K562 (cell line): ENCODE measurements around the gene BRMS1. TPM values are rescaled to one million over a fixed set of nuclear protein-coding genes. Genes with fewer than 3 reads are reported as not detected.
"Not testable (repeated sequence)": the region's sequence is repeated elsewhere in the genome, so short reads cannot be mapped to it uniquely, and the experiment has no call there.

Source experiments
- ATAC-seq: fragments of 200-7000 bp; cut with Tn5 transposase; 3 replicates; pipeline ENCODE4 v1.9.1; 2020; ENCODE audit warnings: moderate library complexity
- BruUV-seq: library from RNA; stranded (reverse); fragments of 400-500 nt; replicated peaks from 2 replicates; lab custom pipeline; 2021; lab: Mats Ljungman, UMichigan
- CTCF ChIA-PET: fragments of 300-600 bp; formaldehyde crosslinking; extraction: SDS; loops from one replicate; lab custom pipeline; 2021; ENCODE audit warnings: low intra/inter-chr PET ratio; lab: Yijun Ruan, JAX
- POLR2A ChIA-PET: fragments of 300-600, 350-650 bp; sonication (Branson Sonifier 250); formaldehyde crosslinking; extraction: SDS; loops from one replicate; lab custom pipeline; 2021; ENCODE audit warnings: antibody characterized with exemption, inconsistent platforms; lab: Yijun Ruan, JAX
- DNase-seq, 4 experiments: peaks; one replicate each; pipeline versions ENCODE4 v3.0.0 to v3.0.0-alpha.2; 2011 to 2018; ENCODE audit warnings: low spot score in 3 of 4, mixed read lengths in 3 of 4; ENCODE audit errors: extremely low read depth in 1 of 4
- FAIRE-seq: peaks from 2 replicates; lab custom pipeline; 2011; peaks lifted over from hg19 to GRCh38; lab: Jason Lieb, UNC
- H2AFZ ChIP-seq: 2 replicates; pipeline ENCODE4 v1.6.0; 2011; ENCODE audit warnings: low read depth, low read length, control low read depth, inconsistent platforms
- H3K27ac ChIP-seq: fragments of 200-600 bp; 3 replicates; pipeline ENCODE4 v1.8.0; 2011; ENCODE audit warnings: low read depth, mild to moderate bottlenecking, control low read depth, inconsistent platforms, low read length, moderate library complexity, mixed read lengths; ENCODE audit errors: extremely low read depth
- H3K27me3 ChIP-seq, 2 experiments: fragments of 300-600 bp in 1 of 2; 2 replicates in 1 of 2; 3 replicates in 1 of 2; pipeline versions ENCODE4 v1.6.0 to v1.8.0; 2011; ENCODE audit warnings: inconsistent platforms in 2 of 2, low read length in 2 of 2, mild to moderate bottlenecking in 1 of 2, mixed read lengths in 1 of 2, moderate library complexity in 1 of 2; ENCODE audit not compliant: control insufficient read depth in 2 of 2, insufficient read depth in 2 of 2
- H3K36me3 ChIP-seq: fragments of 300-600 bp; 3 replicates; pipeline ENCODE4 v1.8.0; 2011; ENCODE audit warnings: mild to moderate bottlenecking, low read length, inconsistent platforms; ENCODE audit not compliant: control insufficient read depth, insufficient read depth
- H3K4me1 ChIP-seq, 2 experiments: fragments of 200-600 bp in 1 of 2; replicated peaks in 1 of 2; 2 replicates in 1 of 2; 3 replicates in 1 of 2; pipeline versions ENCODE4 v1.5.1 to v1.8.0; 2011; ENCODE audit warnings: inconsistent platforms in 2 of 2, low read length in 2 of 2, mild to moderate bottlenecking in 1 of 2, mixed read lengths in 1 of 2, moderate library complexity in 1 of 2; ENCODE audit not compliant: control insufficient read depth in 2 of 2, insufficient read depth in 2 of 2
- H3K4me2 ChIP-seq: 2 replicates; pipeline ENCODE4 v1.6.1; 2011; ENCODE audit warnings: low read length, control low read depth, inconsistent platforms, mixed read lengths; ENCODE audit not compliant: insufficient read depth
- H3K4me3 ChIP-seq: fragments of 200-600 bp; sonication (generic), shearing (Covaris generic); 2 replicates; pipeline ENCODE4 v1.5.1; 2016; ENCODE audit warnings: control low read depth, inconsistent platforms
- H3K79me2 ChIP-seq: fragments of 200-600 bp; 3 replicates; pipeline ENCODE4 v1.8.0; 2011; ENCODE audit warnings: low read length, inconsistent platforms; ENCODE audit not compliant: control insufficient read depth, insufficient read depth
- H3K9ac ChIP-seq, 2 experiments: 2 replicates each; pipeline versions ENCODE4 v1.6.0 to v1.6.1; 2011; ENCODE audit warnings: low read depth in 2 of 2, low read length in 2 of 2, control low read depth in 1 of 2, inconsistent platforms in 1 of 2, mild to moderate bottlenecking in 1 of 2, mixed read lengths in 1 of 2; ENCODE audit not compliant: insufficient read depth in 1 of 2
- H3K9me1 ChIP-seq: one replicate; pipeline ENCODE4 v1.6.0; 2011; ENCODE audit warnings: inconsistent platforms, mild to moderate bottlenecking, low read length, moderate library complexity; ENCODE audit not compliant: control insufficient read depth, insufficient read depth
- H3K9me3 ChIP-seq: replicated peaks from 2 replicates; pipeline ENCODE4 v1.5.1; 2011; ENCODE audit warnings: low read depth, low read length, inconsistent platforms; ENCODE audit not compliant: control insufficient read depth, insufficient read depth
- H4K20me1 ChIP-seq: replicated peaks from 2 replicates; pipeline ENCODE4 v1.6.1; 2011; ENCODE audit warnings: low read length, inconsistent platforms, mixed read lengths; ENCODE audit not compliant: control insufficient read depth, insufficient read depth
- ATF1 ChIP-seq, 2 experiments: fragments of 450-650 bp in 1 of 2; IDR thresholded peaks; 2 replicates each; pipeline ENCODE4 v1.6.1; 2016; ENCODE audit warnings: missing compliant biosample characterization in 1 of 2, missing genetic modification characterization in 1 of 2
- CREB3L1 ChIP-seq: fragments of 450-650 bp; IDR thresholded peaks from 2 replicates; pipeline ENCODE4 v1.6.1; 2014; ENCODE audit warnings: low read depth, mild to moderate bottlenecking, moderate library complexity, borderline replicate concordance
- CSDE1 ChIP-seq, 2 experiments: fragments of 450-650 bp; IDR thresholded peaks; 2 replicates each; pipeline ENCODE4 v1.6.1; 2016; ENCODE audit warnings: mild to moderate bottlenecking in 1 of 2
- ETV1 ChIP-seq: fragments of 450-650 bp; conservative IDR thresholded peaks from 2 replicates; pipeline ENCODE4 v1.6.1; 2016; ENCODE audit warnings: missing genetic modification characterization, control low read depth, low read depth, missing compliant biosample characterization
- POLR2H ChIP-seq: IDR thresholded peaks from 2 replicates; pipeline ENCODE4 v1.6.1; 2016; ENCODE audit warnings: missing genetic modification characterization, low read depth, mild to moderate bottlenecking, control low read depth, missing compliant biosample characterization, moderate library complexity
- WGBS: fragments of 100-300 bp; shearing (Covaris generic); methylation state at CpG from one replicate; pipeline ENCODE4 v1.1.6; 2016; ENCODE audit warnings: low coverage, mixed read lengths; ENCODE audit not compliant: insufficient coverage; ENCODE audit errors: missing lambda C conversion rate; 5-methylcytosine and 5-hydroxymethylcytosine counted together
- in situ Hi-C: fragments of 300-500 bp; cut with MboI; formaldehyde crosslinking; loops from 4 replicates; pipeline ENCODE4 v1.15.0; 2018; ENCODE audit warnings: inconsistent platforms, mixed read lengths
- intact Hi-C: fragments of 100-400 bp; cut with micrococcal nuclease; formaldehyde crosslinking; loops from 2 replicates; pipeline ENCODE4 v1.14.2; 2022
- polyA plus RNA-seq, 8 experiments: library from polyadenylated mRNA; depleted of rRNA in 4 of 8; stranded (reverse) in 5 of 8; unstranded in 3 of 8; fragments of >200 nt; fragmentation: Nextera tagmentation in 2 of 8; fragmentation: Illumina TruSeq in 1 of 8; extraction: Ambion mirVana in 2 of 8; extraction: Trizol in 1 of 8; gene quantifications; 2 replicates each; pipeline versions ENCODE4 v1.2.1 to v1.2.3, GENCODE V29; 2011 to 2014; ENCODE audit warnings: inconsistent platforms in 1 of 8, missing spikeins in 1 of 8
- total RNA-seq, 7 experiments: library from RNA; depleted of rRNA in 6 of 7; stranded (reverse); fragments of >200 nt in 6 of 7; fragmentation: Illumina TruSeq in 2 of 7; extraction: Trizol in 2 of 7; gene quantifications; 2 replicates each; pipeline versions ENCODE4 v1.2.1 to v1.2.3, GENCODE V29; 2011 to 2021; ENCODE audit warnings: low replicate concordance in 1 of 7

Gene BRMS1
- total and polyA plus RNA-seq, 9 of the 15 experiments (the other 6 are each of a cell fraction or from before 2014, with no cell fraction given): 2.2 to 78.8 (median 33.4) TPM

DNA sequence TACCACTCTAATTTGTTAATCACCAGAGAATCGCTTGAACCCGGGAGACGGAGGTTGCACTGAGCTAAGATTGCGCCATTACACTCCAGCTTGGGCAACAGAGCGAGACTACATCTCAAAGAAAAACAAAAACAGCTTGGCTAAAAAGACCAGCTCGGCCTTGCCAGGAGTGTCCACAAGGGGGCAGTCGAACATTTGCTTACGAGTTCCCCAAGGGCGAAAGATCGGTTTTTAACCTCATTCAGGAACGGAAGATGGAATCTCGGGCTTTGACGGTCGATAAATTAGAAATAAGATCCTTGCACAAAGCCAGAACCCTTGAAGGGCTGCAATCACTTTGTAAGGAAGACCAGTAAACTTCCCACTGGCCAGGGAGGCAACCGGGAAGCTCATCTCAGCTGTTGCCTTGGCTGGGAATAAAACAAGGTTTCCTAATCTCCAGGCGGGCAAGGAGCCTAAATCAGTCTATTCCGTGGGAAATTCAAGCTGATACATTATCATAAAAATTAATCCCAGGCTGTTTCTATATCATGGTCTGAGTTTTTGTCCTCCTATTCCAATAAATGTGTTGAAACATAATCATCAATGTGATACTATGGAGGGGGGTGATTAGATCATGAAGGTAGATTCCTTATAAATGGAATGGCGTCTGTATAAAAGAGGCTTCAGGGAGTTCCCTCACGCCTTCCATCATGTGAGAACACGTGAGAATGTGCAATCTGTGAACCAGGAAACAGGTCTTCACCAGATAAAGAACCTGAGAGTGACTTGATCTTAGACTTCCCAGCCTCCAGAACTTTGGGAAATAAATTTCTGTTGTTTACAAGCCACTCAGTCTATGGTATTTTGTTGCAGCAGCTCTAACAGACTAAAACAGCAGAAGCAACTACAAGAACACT is 41.5 kb upstream of the BRMS1 start (continued):
- no peak for TF ChIP-seq POLR2H
- TF ChIP-seq CREB3L1: no peak
- TF ChIP-seq CSDE1 (IDR thresholded peaks at IDR 0.05): no peak
- TF ChIP-seq ETV1 (tag): 0 out of 2 replicates have a peak, but pooled peaks have one; percentile 10
- no peak for TF ChIP-seq ATF1 (CRISPR knock-in tag; IDR thresholded peaks at IDR 0.05)
- 0 out of 2 replicates have a peak, but pooled peaks have one; percentile 22 for TF ChIP-seq ATF1 (tag; IDR thresholded peaks at IDR 0.05)

DNA sequence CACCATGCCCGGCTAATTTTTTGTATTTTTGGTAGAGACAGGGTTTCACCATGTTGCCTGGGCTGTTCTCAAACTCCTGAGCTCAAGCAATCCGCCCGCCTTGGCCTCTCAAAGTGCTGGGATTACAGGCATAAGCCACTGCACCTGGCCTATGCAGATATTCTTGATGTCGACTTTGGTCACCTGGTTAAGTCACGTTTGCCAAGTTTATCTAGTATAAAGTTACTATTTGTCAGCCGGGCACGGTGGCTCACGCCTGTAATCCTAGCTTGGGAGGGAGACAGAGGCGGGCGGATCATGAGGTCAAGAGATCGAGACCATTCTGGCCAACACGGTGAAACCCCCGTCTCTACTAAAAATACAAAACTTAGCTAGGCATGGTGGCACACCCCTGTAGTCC is 39.4 kb upstream of the BRMS1 start:
- H3K4me1 ChIP-seq, H3K79me2 ChIP-seq, ATAC-seq, intact Hi-C loops, H2AFZ ChIP-seq, H3K9me3 ChIP-seq, H3K4me3 ChIP-seq, BruUV-seq, FAIRE-seq, H3K36me3 ChIP-seq, in situ Hi-C loops, H4K20me1 ChIP-seq, H3K9me1 ChIP-seq, H3K27ac ChIP-seq, H3K9ac ChIP-seq, H3K27me3 ChIP-seq, CTCF ChIA-PET, DNase-seq, H3K4me2 ChIP-seq: not testable (repeated sequence)
- POLR2A ChIA-PET: interaction anchor here (0.6 to 1.6 kb wide), 5 partner anchors 13 to 451 kb away, joined by 3 to 5 read pairs (median 3); no protein-coding TSS in a partner anchor
- WGBS: 65% methylated on average over 10 of the region's 13 CpGs
